Activated CD4-positive, alpha-beta T cell treated with anti-CD3 and anti-CD28 coated beads, Interleukin-2, amount 10 ng/mL, durations not matched to agents 24 days and 14 days (primary cell): ENCODE measurements around the gene CAMKMT. TPM values are rescaled to one million over a fixed set of nuclear protein-coding genes. Genes with fewer than 3 reads are reported as not detected.

Source experiments
- DNase-seq: peaks from one replicate; pipeline ENCODE4 v3.0.0; 2022
- H3K27ac Mint-ChIP-seq: one replicate; pipeline ENCODE4 v1.8.0; 2022; ENCODE audit warnings: mild to moderate bottlenecking, mixed read lengths
- H3K27me3 Mint-ChIP-seq: one replicate; pipeline ENCODE4 v1.8.0; 2022; ENCODE audit warnings: mixed read lengths
- H3K36me3 Mint-ChIP-seq: one replicate; pipeline ENCODE4 v1.8.0; 2022; ENCODE audit warnings: low read depth, mild to moderate bottlenecking, mixed read lengths
- H3K4me1 Mint-ChIP-seq: one replicate; pipeline ENCODE4 v1.8.0; 2021; ENCODE audit warnings: mixed read lengths
- H3K4me3 Mint-ChIP-seq: one replicate; pipeline ENCODE4 v1.8.0; 2022; ENCODE audit warnings: mild to moderate bottlenecking, moderate library complexity, mixed read lengths
- H3K9me3 Mint-ChIP-seq: one replicate; pipeline ENCODE4 v1.8.0; 2021; ENCODE audit warnings: mixed read lengths
- intact Hi-C: fragments of 100-400 bp; cut with micrococcal nuclease; formaldehyde crosslinking; loops from one replicate; pipeline ENCODE4 v1.15.1; 2023
- total RNA-seq: library from RNA; stranded (reverse); gene quantifications from 2 replicates; pipeline ENCODE4 v1.2.3, GENCODE V29; 2022

CAMKMT gene
- total RNA-seq, 1 donor from 2014 or later = 16.2 TPM

DNA sequence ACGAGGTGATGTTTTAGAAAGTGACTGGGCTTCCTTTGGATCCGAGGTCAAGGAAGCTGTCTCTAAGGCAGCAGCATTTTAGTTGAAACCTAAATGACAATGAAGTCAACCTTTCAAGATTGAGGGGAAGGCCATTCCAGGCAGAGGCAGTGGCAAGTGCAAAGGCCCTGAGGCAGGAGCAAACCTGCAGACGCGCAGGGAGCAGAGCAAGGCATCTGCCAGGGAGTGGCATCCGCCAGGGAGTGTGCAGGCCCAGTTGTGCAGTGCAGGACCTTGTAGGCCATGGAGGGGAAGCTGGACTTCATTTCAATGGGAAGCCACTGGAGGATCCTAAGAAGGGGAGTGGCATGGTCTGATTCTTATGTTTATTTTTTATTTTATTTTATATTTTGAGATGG is 425.1 kb downstream of the CAMKMT start:
- H3K4me3 Mint-ChIP-seq = no peak overlapping the region
- no peak overlapping the region for H3K27ac Mint-ChIP-seq
- peaks cover 3% of the 10 kb centered on the region for H3K9me3 Mint-ChIP-seq
- H3K27me3 Mint-ChIP-seq = peaks cover 10% of the 10 kb centered on the region
- no peak for DNase-seq
- H3K36me3 Mint-ChIP-seq = no peaks in the 10 kb centered on the region
- intact Hi-C loops = no loop called here
- no peaks in the 10 kb centered on the region for H3K4me1 Mint-ChIP-seq

DNA sequence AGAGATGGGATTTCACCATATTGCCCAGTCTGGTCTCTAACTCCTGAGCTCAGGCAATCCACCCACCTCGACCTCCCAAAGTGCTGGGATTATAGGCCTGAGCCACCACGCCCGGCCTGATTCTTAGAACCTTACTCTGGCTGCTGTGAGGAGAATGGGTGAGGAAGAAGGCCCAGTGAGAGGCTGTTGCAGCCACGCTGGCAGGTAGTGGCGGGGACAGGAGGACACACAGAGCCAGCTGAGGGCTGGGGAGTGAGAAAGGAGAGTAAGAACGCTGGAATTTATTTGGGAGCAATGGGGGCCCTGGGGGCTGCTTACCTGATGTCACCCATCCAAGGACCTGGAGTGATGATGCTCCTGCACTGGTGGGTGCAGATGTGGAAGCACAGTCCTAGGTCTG is 425.9 kb downstream of the CAMKMT start:
- Mint-ChIP-seq H3K4me3 (no peak overlapping the region), H3K27me3 (peaks cover 8% of the 10 kb centered on the region), H3K4me1 (no peaks in the 10 kb centered on the region), H3K27ac (no peak overlapping the region), H3K9me3 (peaks cover 3% of the 10 kb centered on the region), H3K36me3 (no peaks in the 10 kb centered on the region)
- no peak for DNase-seq
- intact Hi-C loops = no loop called here

DNA sequence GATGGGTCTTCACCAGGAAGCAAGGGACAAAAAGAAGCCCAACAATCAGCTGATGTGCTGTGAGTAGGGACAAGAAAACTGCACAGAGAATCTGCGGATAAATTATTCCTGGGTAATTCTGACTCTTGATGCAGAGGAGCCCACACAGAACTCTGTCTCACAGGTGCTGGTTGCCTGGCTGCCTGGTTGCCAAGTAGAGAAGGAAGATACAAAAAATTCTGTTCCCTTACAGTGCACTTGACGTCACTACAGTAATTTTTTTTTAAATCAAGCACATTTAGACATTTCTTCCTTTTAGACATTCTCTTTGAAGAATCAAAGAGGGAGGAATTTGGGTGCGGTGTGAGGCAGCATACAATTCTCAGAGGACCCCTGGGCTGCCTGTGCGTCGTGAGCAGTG is 427.7 kb downstream of the CAMKMT start:
- H3K36me3 Mint-ChIP-seq = no peaks in the 10 kb centered on the region
- H3K4me3 Mint-ChIP-seq = no peak overlapping the region
- no peak overlapping the region for H3K27ac Mint-ChIP-seq
- H3K4me1 Mint-ChIP-seq = no peaks in the 10 kb centered on the region
- peaks cover 3% of the 10 kb centered on the region for H3K9me3 Mint-ChIP-seq
- intact Hi-C loops = no loop called here
- DNase-seq = no peak
- peaks cover 6% of the 10 kb centered on the region for H3K27me3 Mint-ChIP-seq

DNA sequence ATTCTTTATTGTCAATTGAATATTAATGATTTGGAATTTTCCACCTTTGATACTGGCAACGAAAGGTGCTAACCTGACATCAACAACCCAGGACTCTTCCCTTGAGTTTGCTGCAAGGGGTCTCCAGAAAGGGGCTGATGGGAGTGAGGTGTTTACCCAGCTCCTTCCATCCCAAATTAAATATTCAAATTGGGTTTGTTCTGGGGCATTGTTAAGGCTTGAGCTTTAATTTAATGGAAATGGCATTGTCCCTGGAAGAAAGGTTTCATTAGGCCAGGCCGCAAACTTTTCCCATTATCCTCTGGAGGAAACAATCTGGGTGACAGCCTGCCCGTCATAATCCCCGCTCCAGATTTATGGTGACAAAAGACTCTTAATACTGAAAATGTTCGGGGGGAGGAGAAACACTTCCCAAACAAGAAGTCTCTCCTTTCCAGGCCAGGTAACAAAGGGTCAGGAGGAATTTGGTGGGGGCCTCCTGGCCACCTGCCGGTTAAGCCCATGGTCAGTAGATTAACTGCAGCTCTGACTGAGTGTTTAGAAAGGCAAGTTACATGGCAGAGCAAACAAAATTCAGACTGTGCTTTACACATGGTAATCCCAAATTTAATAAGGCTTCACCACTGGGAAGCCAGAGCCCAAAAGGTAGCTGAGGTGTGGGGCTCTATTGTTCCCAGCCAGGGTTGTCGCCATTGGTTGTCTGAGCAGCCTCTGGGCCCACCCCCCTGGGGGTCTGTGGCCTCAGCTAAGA is 428.4 kb downstream of the CAMKMT start:
- peaks cover 3% of the 10 kb centered on the region for H3K9me3 Mint-ChIP-seq
- peaks cover 7% of the 10 kb centered on the region for H3K27me3 Mint-ChIP-seq
- intact Hi-C loops = no loop called here
- no peaks in the 10 kb centered on the region for H3K36me3 Mint-ChIP-seq
- DNase-seq = no peak
- H3K4me1 Mint-ChIP-seq = no peaks in the 10 kb centered on the region
- no peak overlapping the region for H3K27ac Mint-ChIP-seq
- H3K4me3 Mint-ChIP-seq = no peak overlapping the region

DNA sequence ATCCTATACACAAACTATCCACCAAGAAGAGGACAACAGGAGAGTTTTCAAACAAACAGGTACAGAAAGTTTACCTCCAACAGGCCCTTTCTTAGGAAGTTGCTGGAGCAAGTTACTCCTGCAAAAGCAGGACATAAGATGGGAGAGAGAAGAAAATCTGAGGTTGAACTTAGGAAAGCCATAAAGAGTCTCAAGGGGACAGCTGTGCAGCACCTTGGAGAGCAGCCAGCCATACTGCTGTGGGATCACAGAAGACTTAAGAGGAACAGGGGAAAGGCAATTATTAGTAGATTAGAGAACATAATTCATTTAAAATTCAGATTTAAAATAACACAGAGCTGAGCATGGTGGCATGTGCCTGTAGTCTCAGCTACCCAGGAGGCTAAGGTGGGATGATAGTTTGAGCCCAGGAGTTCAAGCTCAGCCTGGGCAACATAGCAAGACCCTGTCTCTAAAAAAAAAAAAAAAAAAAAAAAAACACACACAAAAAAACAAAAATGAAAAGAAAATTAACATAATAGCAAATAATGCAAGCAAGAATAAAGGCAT is 431.6 kb downstream of the CAMKMT start:
- Mint-ChIP-seq H3K27ac (no peak overlapping the region), H3K4me1 (no peaks in the 10 kb centered on the region), H3K4me3 (no peak overlapping the region), H3K36me3 (no peaks in the 10 kb centered on the region), H3K27me3 (peaks cover 19% of the 10 kb centered on the region), H3K9me3 (peaks cover 3% of the 10 kb centered on the region)
- intact Hi-C loops = no loop called here
- no peak for DNase-seq

DNA sequence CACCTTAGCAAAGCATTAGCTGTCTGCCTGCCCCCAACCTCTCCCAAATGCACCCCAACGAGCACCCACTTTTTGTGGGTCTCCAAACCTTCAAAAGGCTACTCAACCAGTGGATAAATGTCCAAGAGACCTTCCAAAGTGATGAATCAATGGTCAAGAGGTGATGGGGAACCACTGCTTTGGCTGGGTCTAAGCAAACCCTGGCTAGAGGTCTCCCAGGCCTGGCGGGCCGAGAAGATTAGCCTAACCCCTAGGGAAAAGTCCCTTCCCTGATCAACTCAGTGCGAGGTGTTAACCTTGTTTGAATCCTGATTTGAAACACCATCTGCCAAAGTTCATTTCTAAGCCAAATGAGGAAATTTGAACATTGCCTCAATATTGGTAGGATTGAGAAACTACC is 435.0 kb downstream of the CAMKMT start:
- intact Hi-C loops = no loop called here
- Mint-ChIP-seq H3K27ac (no peak overlapping the region), H3K9me3 (no peaks in the 10 kb centered on the region), H3K4me3 (no peak overlapping the region), H3K4me1 (no peaks in the 10 kb centered on the region), H3K36me3 (no peaks in the 10 kb centered on the region), H3K27me3 (peaks cover 44% of the 10 kb centered on the region)
- DNase-seq = no peak

DNA sequence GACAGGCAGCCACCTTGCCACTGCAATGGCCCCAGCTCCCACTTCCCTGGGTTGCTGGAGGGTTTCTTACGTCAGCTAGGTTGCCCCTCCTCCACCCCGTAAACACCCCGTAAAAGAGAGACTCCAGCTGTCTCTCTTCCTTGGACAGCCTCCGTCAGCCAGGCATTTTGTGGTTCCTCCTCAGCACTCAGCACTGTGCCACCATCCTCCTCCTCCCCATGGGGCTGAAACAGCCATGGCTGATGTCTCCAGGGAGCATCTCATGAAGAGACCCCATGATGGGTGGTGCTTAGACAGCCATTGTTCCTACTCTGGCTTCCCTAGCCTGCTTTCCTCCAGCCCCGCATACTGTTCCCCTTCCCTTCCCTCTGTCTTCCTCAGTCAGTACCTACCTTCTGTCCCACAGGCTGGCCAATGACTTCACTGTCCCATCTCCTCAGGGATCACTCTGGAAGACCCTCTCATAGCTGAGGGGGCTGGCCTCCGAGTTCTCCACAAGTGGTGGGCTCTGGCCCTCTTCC is 436.5 kb downstream of the CAMKMT start:
- Mint-ChIP-seq H3K27me3 (peaks cover 51% of the 10 kb centered on the region), H3K9me3 (no peaks in the 10 kb centered on the region), H3K36me3 (no peaks in the 10 kb centered on the region), H3K4me1 (no peaks in the 10 kb centered on the region), H3K27ac (no peak overlapping the region), H3K4me3 (no peak overlapping the region)
- intact Hi-C loops = no loop called here
- no peak for DNase-seq

DNA sequence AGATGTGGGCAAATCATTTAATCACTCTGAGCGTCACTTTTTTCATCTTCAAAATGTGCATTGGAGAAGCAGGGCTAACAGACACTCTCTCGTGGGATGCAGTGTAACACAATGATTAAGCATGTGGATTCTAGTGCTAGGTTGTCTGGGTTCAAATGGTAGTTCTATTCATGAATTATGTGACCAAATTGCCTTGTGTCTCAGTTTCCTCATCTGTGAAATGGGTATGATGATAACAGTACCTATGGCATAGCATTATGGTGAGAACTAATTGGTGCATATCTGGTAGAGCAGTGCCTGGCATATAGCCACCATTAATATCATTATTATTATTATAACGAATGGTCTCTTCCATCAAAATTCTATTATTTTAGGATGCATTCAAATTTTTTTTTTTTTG is 437.4 kb downstream of the CAMKMT start:
- peaks cover 60% of the 10 kb centered on the region for H3K27me3 Mint-ChIP-seq
- H3K27ac Mint-ChIP-seq = no peak overlapping the region
- H3K4me1 Mint-ChIP-seq = no peaks in the 10 kb centered on the region
- H3K4me3 Mint-ChIP-seq = no peak overlapping the region
- DNase-seq = no peak
- intact Hi-C loops = no loop called here
- no peaks in the 10 kb centered on the region for H3K36me3 Mint-ChIP-seq
- no peaks in the 10 kb centered on the region for H3K9me3 Mint-ChIP-seq

DNA sequence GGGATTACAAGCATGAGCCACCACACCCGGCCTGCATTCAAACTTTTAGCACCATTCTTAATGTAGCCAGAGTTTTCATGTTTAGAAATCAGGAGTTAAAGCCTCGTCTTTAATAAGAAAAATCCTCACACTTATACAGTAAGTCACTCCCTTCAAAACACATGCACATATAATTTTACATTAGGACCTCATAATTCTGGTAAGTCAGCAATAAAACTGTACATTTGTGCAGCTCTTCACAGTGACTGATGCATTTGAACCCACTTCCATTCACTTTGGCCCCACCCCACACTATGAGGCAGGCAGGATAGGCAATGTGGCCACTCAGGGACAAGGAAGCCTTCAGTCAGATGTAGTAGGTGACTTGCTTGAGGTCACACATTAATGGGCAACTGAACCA is 438.0 kb downstream of the CAMKMT start:
- H3K4me1 Mint-ChIP-seq = no peaks in the 10 kb centered on the region
- H3K27me3 Mint-ChIP-seq = peaks cover 67% of the 10 kb centered on the region
- H3K27ac Mint-ChIP-seq = no peak overlapping the region
- no peaks in the 10 kb centered on the region for H3K9me3 Mint-ChIP-seq
- DNase-seq = no peak
- intact Hi-C loops = loop anchor here (5.0 kb wide), 2 partner anchors 213 to 368 kb away; no protein-coding TSS in a partner anchor
- no peaks in the 10 kb centered on the region for H3K36me3 Mint-ChIP-seq
- H3K4me3 Mint-ChIP-seq = no peak overlapping the region

DNA sequence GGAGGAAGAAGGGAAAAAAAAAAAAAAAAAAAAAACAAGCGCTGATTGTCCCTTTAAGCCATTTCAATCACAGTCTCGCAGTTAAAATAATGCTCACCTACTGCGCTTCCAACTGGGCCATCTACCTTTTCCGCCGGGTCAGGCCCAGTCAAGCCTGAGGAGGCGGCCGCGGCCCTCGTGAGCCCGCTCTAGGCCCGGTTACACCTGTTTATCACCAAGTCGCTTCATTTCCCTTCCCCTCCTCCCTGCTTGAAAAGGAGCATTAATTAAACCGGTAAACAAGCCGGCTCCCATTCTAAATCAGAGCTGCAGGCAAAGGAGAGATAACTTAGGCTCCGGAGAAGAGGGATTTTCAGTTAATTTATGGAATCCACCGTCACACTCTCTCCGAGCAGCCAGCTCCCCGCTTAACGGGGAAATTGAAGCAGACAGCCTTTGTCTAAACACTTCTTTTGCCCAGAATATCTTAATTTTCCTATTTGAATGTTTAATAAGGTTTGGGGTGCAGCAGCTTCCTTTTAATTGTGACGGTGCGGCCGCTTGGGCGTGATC is 439.6 kb downstream of the CAMKMT start:
- intact Hi-C loops = loop anchor here (5.0 kb wide), 2 partner anchors 211 to 366 kb away; no protein-coding TSS in a partner anchor
- no peak overlapping the region for H3K27ac Mint-ChIP-seq
- no peaks in the 10 kb centered on the region for H3K9me3 Mint-ChIP-seq
- peaks cover 78% of the 10 kb centered on the region for H3K27me3 Mint-ChIP-seq
- no peaks in the 10 kb centered on the region for H3K4me1 Mint-ChIP-seq
- H3K4me3 Mint-ChIP-seq = no peak overlapping the region
- DNase-seq = no peak
- H3K36me3 Mint-ChIP-seq = no peaks in the 10 kb centered on the region

DNA sequence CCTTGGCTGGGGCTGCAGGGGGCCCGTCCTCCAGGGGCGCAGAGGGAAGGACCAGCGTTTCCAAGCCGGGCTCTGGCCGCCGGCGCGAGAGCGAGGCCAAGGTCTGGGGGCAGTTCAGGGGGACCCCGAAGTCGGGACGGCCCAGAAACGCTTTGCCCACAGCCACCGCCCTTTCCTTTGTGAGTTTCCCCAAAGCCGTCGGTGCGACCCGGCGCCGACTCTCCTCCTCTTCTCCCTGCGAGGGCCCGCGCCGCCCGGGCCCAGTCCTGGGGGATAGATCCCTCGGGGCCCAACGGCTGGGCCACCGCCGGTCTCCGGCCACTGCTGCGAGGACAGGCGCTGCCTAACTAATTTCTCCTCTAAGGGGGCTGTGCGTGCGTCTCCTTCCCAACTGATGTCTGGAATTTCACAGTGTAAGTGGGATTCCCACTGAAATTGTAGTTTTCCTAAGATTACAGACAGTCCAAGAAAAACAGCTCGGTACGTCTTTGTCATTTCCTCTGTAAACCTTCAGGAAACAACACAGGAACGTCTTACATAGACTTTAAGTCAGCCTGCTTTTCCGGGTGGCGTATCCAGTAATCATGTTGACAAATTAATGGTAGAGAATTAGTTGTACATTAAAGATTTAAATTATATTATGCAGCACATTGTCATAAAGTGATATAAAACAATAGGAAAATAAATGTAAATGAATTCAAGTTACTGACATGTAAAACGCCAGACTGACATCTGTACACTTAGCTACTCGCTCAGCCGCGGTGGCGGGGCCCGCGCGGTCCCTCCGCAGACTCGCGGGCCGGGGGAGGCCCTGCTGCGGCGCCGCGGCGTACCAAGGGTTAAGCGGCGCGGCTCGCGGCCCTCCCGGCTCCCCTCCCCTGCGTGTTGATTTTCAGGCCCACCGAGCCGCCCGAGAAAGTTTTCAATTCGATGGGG is 440.4 kb downstream of the CAMKMT start:
- Mint-ChIP-seq H3K36me3 (no peaks in the 10 kb centered on the region), H3K9me3 (no peaks in the 10 kb centered on the region), H3K27me3 (peaks cover 86% of the 10 kb centered on the region), H3K4me3 (peak overlapping the region; percentile 14), H3K4me1 (no peaks in the 10 kb centered on the region), H3K27ac (no peak overlapping the region)
- intact Hi-C loops = loop anchor here (2.0 to 5.0 kb wide), 3 partner anchors 129 to 365 kb away; no protein-coding TSS in a partner anchor
- no peak for DNase-seq

DNA sequence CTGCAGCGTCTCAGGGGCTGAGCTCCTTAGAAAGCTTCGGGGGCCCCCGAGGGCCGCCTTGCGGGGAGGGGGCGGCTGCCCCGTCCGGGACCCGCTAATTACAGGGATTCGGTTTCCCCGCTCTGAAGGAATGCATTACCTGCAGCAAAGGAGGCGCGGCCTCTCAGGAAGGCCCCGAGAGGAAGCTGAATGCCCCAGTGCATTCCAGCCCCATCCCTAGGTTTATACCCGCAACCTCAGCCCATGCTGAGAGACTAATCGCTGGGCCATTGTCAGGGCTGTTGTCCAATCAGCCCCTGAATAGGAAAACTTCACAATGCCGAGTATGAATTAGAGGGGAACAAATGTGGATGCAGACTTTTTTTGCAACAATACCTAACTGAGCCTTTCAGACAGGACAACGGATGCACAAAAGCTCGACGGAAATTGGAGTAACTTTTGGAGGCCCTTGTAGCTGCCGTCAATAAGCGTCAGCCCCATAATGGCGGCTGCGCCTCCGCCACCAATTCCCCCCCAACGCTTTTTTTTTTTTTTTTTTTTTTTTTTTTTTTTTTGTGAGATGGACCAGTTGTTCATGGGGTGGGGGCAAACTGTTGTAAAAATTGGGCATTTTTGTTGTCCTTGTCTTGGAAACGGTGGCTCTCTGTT is 441.2 kb downstream of the CAMKMT start:
- DNase-seq = no peak
- Mint-ChIP-seq H3K36me3 (no peaks in the 10 kb centered on the region), H3K9me3 (no peaks in the 10 kb centered on the region), H3K4me1 (no peaks in the 10 kb centered on the region), H3K27ac (no peak overlapping the region), H3K4me3 (no peak overlapping the region), H3K27me3 (peaks cover 87% of the 10 kb centered on the region)
- intact Hi-C loops = loop anchor here (2.0 to 5.0 kb wide), 3 partner anchors 128 to 364 kb away; no protein-coding TSS in a partner anchor
